Liver (tissue), 9 donors: ENCODE results near the gene CHCHD1. TPM values are rescaled to one million over a fixed set of nuclear protein-coding genes. Genes with fewer than 3 reads are reported as not detected.

Experiments used
- DNase-seq: peaks from one replicate; pipeline ENCODE4 v3.0.0-alpha.2; 2017; ENCODE audit warnings: low spot score
- H3K27ac ChIP-seq, 2 donors: one replicate each; pipeline ENCODE4 v1.7.0; 2013; ENCODE audit warnings: inconsistent platforms in 2 of 2, low read length in 2 of 2, control low read depth in 1 of 2, low read depth in 1 of 2, mild to moderate bottlenecking in 1 of 2
- H3K27me3 ChIP-seq, 4 donors: one replicate each; pipeline versions ENCODE4 v1.6.1 to v1.7.0; 2013; ENCODE audit warnings: low read length in 3 of 4, inconsistent platforms in 1 of 4, mild to moderate bottlenecking in 1 of 4, moderate library complexity in 1 of 4; ENCODE audit not compliant: control insufficient read depth in 4 of 4, insufficient read depth in 4 of 4
- H3K36me3 ChIP-seq, 4 donors: one replicate each; pipeline versions ENCODE4 v1.6.1 to v1.7.0; 2013; ENCODE audit warnings: low read length in 3 of 4, mild to moderate bottlenecking in 3 of 4, low read depth in 1 of 4, moderate library complexity in 1 of 4; ENCODE audit not compliant: control insufficient read depth in 4 of 4, insufficient read depth in 3 of 4
- H3K4me1 ChIP-seq, 4 donors: one replicate each; pipeline versions ENCODE4 v1.6.1 to v1.7.0; 2013; ENCODE audit warnings: low read length in 3 of 4, mild to moderate bottlenecking in 3 of 4, moderate library complexity in 1 of 4; ENCODE audit not compliant: control insufficient read depth in 4 of 4, insufficient read depth in 4 of 4
- H3K4me3 ChIP-seq, 3 donors: one replicate each; pipeline versions ENCODE4 v1.6.1 to v1.7.0; 2013; ENCODE audit warnings: low read length in 3 of 3, control low read depth in 1 of 3, low read depth in 1 of 3, mild to moderate bottlenecking in 1 of 3
- H3K9ac ChIP-seq, 2 donors: one replicate each; pipeline ENCODE4 v1.7.0; 2013; ENCODE audit warnings: low read length in 2 of 2, mild to moderate bottlenecking in 2 of 2, moderate library complexity in 2 of 2, control low read depth in 1 of 2, low read depth in 1 of 2
- H3K9me3 ChIP-seq, 4 donors: one replicate each; pipeline versions ENCODE4 v1.6.1 to v1.7.0; 2013; ENCODE audit warnings: low read length in 3 of 4; ENCODE audit not compliant: control insufficient read depth in 4 of 4
- EGR1 ChIP-seq, 2 donors: IDR thresholded peaks; 2 replicates each; pipeline ENCODE4 v1.6.1; 2016 to 2018; ENCODE audit warnings: antibody characterized with exemption in 2 of 2, low read depth in 2 of 2
- FOXA1 ChIP-seq: IDR thresholded peaks from 2 replicates; pipeline ENCODE4 v1.6.1; 2016; ENCODE audit warnings: antibody characterized with exemption
- FOXA2 ChIP-seq: IDR thresholded peaks from 2 replicates; pipeline ENCODE4 v1.6.1; 2016; ENCODE audit warnings: antibody characterized with exemption
- GABPA ChIP-seq, 2 donors: IDR thresholded peaks in 1 of 2; conservative IDR thresholded peaks in 1 of 2; 2 replicates each; pipeline ENCODE4 v1.6.1; 2016; ENCODE audit warnings: antibody characterized with exemption in 2 of 2, mild to moderate bottlenecking in 1 of 2, moderate library complexity in 1 of 2
- HNF4A ChIP-seq, 2 donors: conservative IDR thresholded peaks; 2 replicates each; pipeline ENCODE4 v1.6.1; 2016; ENCODE audit warnings: antibody characterized with exemption in 2 of 2, mild to moderate bottlenecking in 2 of 2
- RAD21 ChIP-seq, 2 donors: IDR thresholded peaks; 2 replicates each; pipeline ENCODE4 v1.6.1; 2016; ENCODE audit warnings: antibody characterized with exemption in 2 of 2, mild to moderate bottlenecking in 2 of 2
- RXRA ChIP-seq, 2 donors: IDR thresholded peaks; 2 replicates each; pipeline ENCODE4 v1.6.1; 2017 to 2018; ENCODE audit warnings: antibody characterized with exemption in 2 of 2, mild to moderate bottlenecking in 1 of 2
- TAF1 ChIP-seq: conservative IDR thresholded peaks from 2 replicates; pipeline ENCODE4 v1.6.1; 2016; ENCODE audit warnings: antibody characterized with exemption, mild to moderate bottlenecking
- WGBS: extraction: QIAGEN DNeasy Blood & Tissue Kit; methylation state at CpG from one replicate; pipeline ENCODE4 v1.1.7; 2013; 5-methylcytosine and 5-hydroxymethylcytosine counted together
- polyA plus RNA-seq, 2 donors: library from polyadenylated mRNA; stranded (reverse) in 1 of 2; unstranded in 1 of 2; fragments of 200-250 nt in 1 of 2; fragments of >200 nt in 1 of 2; fragmentation: Nextera tagmentation in 1 of 2; extraction: Ambion mirVana in 1 of 2; gene quantifications; one replicate each; pipeline versions ENCODE4 v1.2.1 to v1.2.3, GENCODE V29; 2013 to 2015
- total RNA-seq, 2 donors: library from RNA; depleted of rRNA; stranded (reverse); fragments of >200 nt; gene quantifications; one replicate each; pipeline ENCODE4 v1.2.3, GENCODE V29; 2014
- TF ChIP-seq, protein P1 (sequence below): fragments of 150-350 bp; IDR thresholded peaks from 2 replicates; pipeline ENCODE4 v1.5.1; 2017; ENCODE audit warnings: improper control_type of control experiment, low read depth, low read length; ENCODE audit not compliant: missing input control
- TF ChIP-seq, protein P2 (sequence below): IDR thresholded peaks from 2 replicates; pipeline ENCODE4 v1.6.1; 2016; ENCODE audit warnings: antibody characterized with exemption
- TF ChIP-seq, protein P3 (sequence below): IDR thresholded peaks from 2 replicates; pipeline ENCODE4 v1.6.1; 2016; ENCODE audit warnings: antibody characterized with exemption, mild to moderate bottlenecking
- TF ChIP-seq, protein P4 (sequence below): IDR thresholded peaks from 2 replicates; pipeline ENCODE4 v1.6.1; 2016; ENCODE audit warnings: antibody characterized with exemption
- TF ChIP-seq, protein P5 (sequence below): IDR thresholded peaks from 2 replicates; pipeline ENCODE4 v1.6.1; 2016; ENCODE audit warnings: antibody characterized with exemption
- donor health status: healthy.
- donor health status: healthy.
- donor health status: healthy.
- donor health status: healthy.
- donor health status: healthy.

The CHCHD1 gene
- total and polyA plus RNA-seq, 4 donors = 7.6 to 47.4 (median 23.1) TPM

DNA sequence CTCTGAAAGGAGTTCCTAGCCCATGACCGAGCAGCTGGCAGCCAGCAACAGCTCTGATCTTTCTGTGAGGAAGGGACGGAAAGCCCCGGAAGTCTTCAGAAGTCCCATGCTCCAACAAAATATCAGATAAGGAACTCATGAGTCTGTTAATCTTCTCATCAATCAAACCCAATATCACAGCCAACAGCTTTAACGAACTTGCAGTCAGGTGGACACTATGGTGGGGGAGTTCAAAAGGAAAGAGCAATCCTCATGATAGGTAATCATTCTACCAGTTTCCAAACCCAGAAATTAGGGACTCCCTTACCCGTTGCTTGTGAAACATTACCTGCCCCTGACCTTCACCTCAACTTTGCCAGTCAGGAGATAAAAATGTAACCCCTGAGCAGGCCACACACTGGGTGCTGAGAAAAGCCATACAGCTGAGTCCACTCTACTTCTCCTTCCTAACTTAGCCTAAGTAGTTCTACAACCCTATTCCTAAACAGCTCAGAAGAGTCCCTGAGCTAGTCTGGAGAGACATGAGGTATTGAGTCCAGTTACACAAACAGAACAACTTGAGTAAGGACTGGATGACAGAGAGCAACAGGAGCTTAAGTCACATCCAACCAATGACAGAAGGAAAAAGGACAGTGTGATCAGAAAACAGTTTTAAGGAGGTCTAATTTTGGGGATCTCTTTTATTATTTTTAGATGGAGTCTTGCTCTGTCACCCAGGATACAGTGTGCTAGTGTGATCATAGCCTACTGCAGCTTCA, 27.4 kb downstream of the CHCHD1 start:
- H3K9ac ChIP-seq = no peak overlapping the region
- peaks cover 12 to 35% (median 22%) of the 10 kb centered on the region in 4 donors for H3K36me3 ChIP-seq
- WGBS = 62% methylated on average over 5 of the region's 5 CpGs
- DNase-seq = no peak
- H3K9me3 ChIP-seq = no peaks in the 10 kb centered on the region
- TF ChIP-seq RXRA (IDR thresholded peaks at IDR 0.05) = peak in 1 of 2 donors; percentile 23
- TF ChIP-seq TAF1 = no peak
- peaks cover 0 to 15% (median 9%) of the 10 kb centered on the region in 4 donors for H3K4me1 ChIP-seq
- H3K27me3 ChIP-seq = no peaks in the 10 kb centered on the region
- no peak overlapping the region for H3K4me3 ChIP-seq
- H3K27ac ChIP-seq = no peak overlapping the region

DNA sequence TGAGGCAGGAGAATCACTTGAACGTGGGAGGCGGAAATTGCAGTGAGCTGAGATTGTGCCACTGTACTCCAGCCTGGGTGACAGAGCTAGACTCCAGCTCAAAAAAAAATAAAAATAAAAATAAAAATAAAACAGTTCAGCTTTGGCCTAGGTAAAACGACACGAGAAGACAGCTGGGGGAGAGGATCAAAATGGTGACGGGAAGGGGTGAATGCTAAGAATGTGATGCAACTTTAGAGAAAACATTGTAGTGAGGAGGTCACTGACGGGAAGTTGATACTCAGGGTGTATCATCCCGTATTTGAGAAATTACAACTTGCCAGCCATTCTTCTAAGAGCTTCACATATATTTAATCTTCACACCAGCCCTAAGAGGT, 28.5 kb downstream of the CHCHD1 start:
- Histone ChIP-seq H3K9me3 (no peaks in the 10 kb centered on the region), H3K36me3 (peaks cover 12 to 31% (median 22%) of the 10 kb centered on the region in 4 donors), H3K27ac (peak overlapping the region in 1 of 2 donors; percentile 82), H3K4me3 (peak overlapping the region in 2 of 3 donors; percentile 79 to 89), H3K27me3 (no peaks in the 10 kb centered on the region), H3K9ac (no peak overlapping the region), H3K4me1 (peaks cover 0 to 15% (median 10%) of the 10 kb centered on the region in 4 donors)
- TF ChIP-seq, protein P1, sequence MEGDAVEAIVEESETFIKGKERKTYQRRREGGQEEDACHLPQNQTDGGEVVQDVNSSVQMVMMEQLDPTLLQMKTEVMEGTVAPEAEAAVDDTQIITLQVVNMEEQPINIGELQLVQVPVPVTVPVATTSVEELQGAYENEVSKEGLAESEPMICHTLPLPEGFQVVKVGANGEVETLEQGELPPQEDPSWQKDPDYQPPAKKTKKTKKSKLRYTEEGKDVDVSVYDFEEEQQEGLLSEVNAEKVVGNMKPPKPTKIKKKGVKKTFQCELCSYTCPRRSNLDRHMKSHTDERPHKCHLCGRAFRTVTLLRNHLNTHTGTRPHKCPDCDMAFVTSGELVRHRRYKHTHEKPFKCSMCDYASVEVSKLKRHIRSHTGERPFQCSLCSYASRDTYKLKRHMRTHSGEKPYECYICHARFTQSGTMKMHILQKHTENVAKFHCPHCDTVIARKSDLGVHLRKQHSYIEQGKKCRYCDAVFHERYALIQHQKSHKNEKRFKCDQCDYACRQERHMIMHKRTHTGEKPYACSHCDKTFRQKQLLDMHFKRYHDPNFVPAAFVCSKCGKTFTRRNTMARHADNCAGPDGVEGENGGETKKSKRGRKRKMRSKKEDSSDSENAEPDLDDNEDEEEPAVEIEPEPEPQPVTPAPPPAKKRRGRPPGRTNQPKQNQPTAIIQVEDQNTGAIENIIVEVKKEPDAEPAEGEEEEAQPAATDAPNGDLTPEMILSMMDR = no peak
- TF ChIP-seq GABPA (IDR thresholded peaks at IDR 0.05 in 1 of 2, conservative IDR thresholded peaks at IDR 0.05 in 1 of 2) (no peak), RAD21 (IDR thresholded peaks at IDR 0.05) (no peak), EGR1 (IDR thresholded peaks at IDR 0.05; ENCODE audit: low read depth in 2 of 2) (no peak), FOXA1 (no peak), TAF1 (no peak), FOXA2 (no peak), HNF4A (conservative IDR thresholded peaks at IDR 0.05) (no peak)
- TF ChIP-seq, protein P2, sequence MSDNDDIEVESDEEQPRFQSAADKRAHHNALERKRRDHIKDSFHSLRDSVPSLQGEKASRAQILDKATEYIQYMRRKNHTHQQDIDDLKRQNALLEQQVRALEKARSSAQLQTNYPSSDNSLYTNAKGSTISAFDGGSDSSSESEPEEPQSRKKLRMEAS = no peak
- TF ChIP-seq, protein P3, sequence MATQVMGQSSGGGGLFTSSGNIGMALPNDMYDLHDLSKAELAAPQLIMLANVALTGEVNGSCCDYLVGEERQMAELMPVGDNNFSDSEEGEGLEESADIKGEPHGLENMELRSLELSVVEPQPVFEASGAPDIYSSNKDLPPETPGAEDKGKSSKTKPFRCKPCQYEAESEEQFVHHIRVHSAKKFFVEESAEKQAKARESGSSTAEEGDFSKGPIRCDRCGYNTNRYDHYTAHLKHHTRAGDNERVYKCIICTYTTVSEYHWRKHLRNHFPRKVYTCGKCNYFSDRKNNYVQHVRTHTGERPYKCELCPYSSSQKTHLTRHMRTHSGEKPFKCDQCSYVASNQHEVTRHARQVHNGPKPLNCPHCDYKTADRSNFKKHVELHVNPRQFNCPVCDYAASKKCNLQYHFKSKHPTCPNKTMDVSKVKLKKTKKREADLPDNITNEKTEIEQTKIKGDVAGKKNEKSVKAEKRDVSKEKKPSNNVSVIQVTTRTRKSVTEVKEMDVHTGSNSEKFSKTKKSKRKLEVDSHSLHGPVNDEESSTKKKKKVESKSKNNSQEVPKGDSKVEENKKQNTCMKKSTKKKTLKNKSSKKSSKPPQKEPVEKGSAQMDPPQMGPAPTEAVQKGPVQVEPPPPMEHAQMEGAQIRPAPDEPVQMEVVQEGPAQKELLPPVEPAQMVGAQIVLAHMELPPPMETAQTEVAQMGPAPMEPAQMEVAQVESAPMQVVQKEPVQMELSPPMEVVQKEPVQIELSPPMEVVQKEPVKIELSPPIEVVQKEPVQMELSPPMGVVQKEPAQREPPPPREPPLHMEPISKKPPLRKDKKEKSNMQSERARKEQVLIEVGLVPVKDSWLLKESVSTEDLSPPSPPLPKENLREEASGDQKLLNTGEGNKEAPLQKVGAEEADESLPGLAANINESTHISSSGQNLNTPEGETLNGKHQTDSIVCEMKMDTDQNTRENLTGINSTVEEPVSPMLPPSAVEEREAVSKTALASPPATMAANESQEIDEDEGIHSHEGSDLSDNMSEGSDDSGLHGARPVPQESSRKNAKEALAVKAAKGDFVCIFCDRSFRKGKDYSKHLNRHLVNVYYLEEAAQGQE = no peak
- TF ChIP-seq, protein P4, sequence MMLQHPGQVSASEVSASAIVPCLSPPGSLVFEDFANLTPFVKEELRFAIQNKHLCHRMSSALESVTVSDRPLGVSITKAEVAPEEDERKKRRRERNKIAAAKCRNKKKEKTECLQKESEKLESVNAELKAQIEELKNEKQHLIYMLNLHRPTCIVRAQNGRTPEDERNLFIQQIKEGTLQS = no peak
- TF ChIP-seq, protein P5, sequence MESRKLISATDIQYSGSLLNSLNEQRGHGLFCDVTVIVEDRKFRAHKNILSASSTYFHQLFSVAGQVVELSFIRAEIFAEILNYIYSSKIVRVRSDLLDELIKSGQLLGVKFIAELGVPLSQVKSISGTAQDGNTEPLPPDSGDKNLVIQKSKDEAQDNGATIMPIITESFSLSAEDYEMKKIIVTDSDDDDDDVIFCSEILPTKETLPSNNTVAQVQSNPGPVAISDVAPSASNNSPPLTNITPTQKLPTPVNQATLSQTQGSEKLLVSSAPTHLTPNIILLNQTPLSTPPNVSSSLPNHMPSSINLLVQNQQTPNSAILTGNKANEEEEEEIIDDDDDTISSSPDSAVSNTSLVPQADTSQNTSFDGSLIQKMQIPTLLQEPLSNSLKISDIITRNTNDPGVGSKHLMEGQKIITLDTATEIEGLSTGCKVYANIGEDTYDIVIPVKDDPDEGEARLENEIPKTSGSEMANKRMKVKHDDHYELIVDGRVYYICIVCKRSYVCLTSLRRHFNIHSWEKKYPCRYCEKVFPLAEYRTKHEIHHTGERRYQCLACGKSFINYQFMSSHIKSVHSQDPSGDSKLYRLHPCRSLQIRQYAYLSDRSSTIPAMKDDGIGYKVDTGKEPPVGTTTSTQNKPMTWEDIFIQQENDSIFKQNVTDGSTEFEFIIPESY = no peak
- 80% methylated on average over 7 of the region's 7 CpGs for WGBS
- no peak for DNase-seq
